Glutamatergic neuron (in vitro differentiated cells): ENCODE data around the gene NEK6. TPM values are rescaled to one million over a fixed set of nuclear protein-coding genes. Genes with fewer than 3 reads are reported as not detected.

ENCODE experiments used
- DNase-seq: peaks from one replicate; pipeline ENCODE4 v3.0.0; 2022
- H3K27ac Mint-ChIP-seq: one replicate; pipeline ENCODE4 v1.8.0; 2020; ENCODE audit warnings: mild to moderate bottlenecking, mixed read lengths, inconsistent platforms; ENCODE audit not compliant: unreplicated experiment
- H3K27me3 Mint-ChIP-seq: one replicate; pipeline ENCODE4 v1.8.0; 2020; ENCODE audit warnings: mild to moderate bottlenecking, moderate library complexity, mixed read lengths, inconsistent platforms; ENCODE audit not compliant: unreplicated experiment
- H3K36me3 Mint-ChIP-seq: one replicate; pipeline ENCODE4 v1.8.0; 2020; ENCODE audit warnings: mild to moderate bottlenecking, mixed read lengths, inconsistent platforms; ENCODE audit not compliant: unreplicated experiment
- H3K4me1 Mint-ChIP-seq: one replicate; pipeline ENCODE4 v1.8.0; 2020; ENCODE audit warnings: mild to moderate bottlenecking, low read depth, mixed read lengths, inconsistent platforms; ENCODE audit not compliant: unreplicated experiment
- H3K4me3 Mint-ChIP-seq: one replicate; pipeline ENCODE4 v1.8.0; 2020; ENCODE audit warnings: mild to moderate bottlenecking, mixed read lengths, inconsistent platforms; ENCODE audit not compliant: unreplicated experiment
- H3K9me3 Mint-ChIP-seq: one replicate; pipeline ENCODE4 v1.8.0; 2020; ENCODE audit warnings: mild to moderate bottlenecking, moderate library complexity, mixed read lengths, inconsistent platforms; ENCODE audit not compliant: unreplicated experiment
- CTCF ChIP-seq: fragments of 200-600 bp; sonication (generic); IDR thresholded peaks from one replicate; pipeline ENCODE4 v1.5.0; 2021; ENCODE audit not compliant: partially characterized antibody, unreplicated experiment
- total RNA-seq: library from RNA; stranded (reverse); fragmentation: NEBNext Ultra II Directional; extraction: Animal tissue kit (Norgen Biotek cat#: 25700); gene quantifications from one replicate; pipeline ENCODE4 v1.2.1, GENCODE V29; 2021; ENCODE audit not compliant: unreplicated experiment

NEK6 gene
- total RNA-seq, 1 donor from 2014 or later = 5.4 TPM

GRCh38 chr9:124299515-124300090 lies 41.9 kb downstream of the NEK6 start:
- TF ChIP-seq CTCF = no peak
- Mint-ChIP-seq H3K27ac (no peak overlapping the region), H3K4me3 (no peak overlapping the region), H3K4me1 (peaks cover 3% of the 10 kb centered on the region), H3K27me3 (peaks cover 8% of the 10 kb centered on the region), H3K9me3 (no peaks in the 10 kb centered on the region), H3K36me3 (no peaks in the 10 kb centered on the region)
- no peak for DNase-seq

DNA sequence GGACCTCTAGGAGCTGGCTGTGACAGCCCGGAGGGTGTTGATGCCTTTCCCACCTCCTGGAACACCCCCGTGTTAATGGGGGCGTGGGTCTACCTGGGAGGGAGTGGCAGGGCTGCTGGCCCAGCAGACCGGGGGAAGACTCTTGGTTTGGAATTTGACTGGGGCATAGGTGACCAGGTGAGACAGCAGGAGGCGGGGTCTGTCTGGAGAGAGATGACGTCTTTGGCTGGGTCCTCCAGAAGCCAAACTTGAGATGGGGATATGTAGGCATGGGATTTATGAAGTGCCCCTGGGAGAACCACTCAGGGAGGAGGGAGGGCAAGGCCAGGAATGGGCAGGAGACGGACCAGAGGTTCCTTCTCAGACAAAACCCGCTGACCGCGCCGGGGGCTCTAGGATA lies 42.6 kb downstream of the NEK6 start:
- Mint-ChIP-seq H3K9me3 (no peaks in the 10 kb centered on the region), H3K27ac (no peak overlapping the region), H3K27me3 (peaks cover 8% of the 10 kb centered on the region), H3K4me1 (peaks cover 3% of the 10 kb centered on the region), H3K4me3 (no peak overlapping the region), H3K36me3 (no peaks in the 10 kb centered on the region)
- DNase-seq = no peak
- TF ChIP-seq CTCF = no peak

- Mint-ChIP-seq H3K4me1 (peaks cover 3% of the 10 kb centered on the region), H3K36me3 (no peaks in the 10 kb centered on the region), H3K27me3 (peaks cover 6% of the 10 kb centered on the region), H3K9me3 (no peaks in the 10 kb centered on the region), H3K27ac (no peak overlapping the region), H3K4me3 (no peak overlapping the region)
- no peak for TF ChIP-seq CTCF
- DNase-seq = no peak
Observed at GRCh38 chr9:124302921-124303320, 45.2 kb downstream of the NEK6 start.

- H3K27ac Mint-ChIP-seq = no peak overlapping the region
- no peak overlapping the region for H3K4me3 Mint-ChIP-seq
- H3K4me1 Mint-ChIP-seq = peaks cover 3% of the 10 kb centered on the region
- no peaks in the 10 kb centered on the region for H3K9me3 Mint-ChIP-seq
- no peak for DNase-seq
- no peaks in the 10 kb centered on the region for H3K36me3 Mint-ChIP-seq
- peaks cover 6% of the 10 kb centered on the region for H3K27me3 Mint-ChIP-seq
- no peak for TF ChIP-seq CTCF
Observed at GRCh38 chr9:124303762-124304161, 46.0 kb downstream of the NEK6 start.

GRCh38 chr9:124304285-124304684 lies 46.5 kb downstream of the NEK6 start:
- H3K4me3 Mint-ChIP-seq = no peak overlapping the region
- TF ChIP-seq CTCF = no peak
- H3K27me3 Mint-ChIP-seq = peaks cover 6% of the 10 kb centered on the region
- no peak for DNase-seq
- no peaks in the 10 kb centered on the region for H3K9me3 Mint-ChIP-seq
- H3K4me1 Mint-ChIP-seq = peaks cover 2% of the 10 kb centered on the region
- no peaks in the 10 kb centered on the region for H3K36me3 Mint-ChIP-seq
- no peak overlapping the region for H3K27ac Mint-ChIP-seq
